Lower leg skin (tissue), 4 donors: ENCODE data around the gene AFF4. TPM values are rescaled to one million over a fixed set of nuclear protein-coding genes. Genes with fewer than 3 reads are reported as not detected.

ENCODE experiments used
- DNase-seq, 2 donors: peaks; one replicate each; pipeline ENCODE4 v3.0.0-alpha.2; 2019; ENCODE audit warnings: low spot score in 2 of 2
- H3K4me3 ChIP-seq: fragments of 200-600 bp; sonication (generic); 2 replicates; pipeline ENCODE4 v1.5.1; 2017; ENCODE audit warnings: mild to moderate bottlenecking, low read depth; ENCODE audit not compliant: poor library complexity, severe bottlenecking
- CTCF ChIP-seq, 3 donors: fragments of 450-650 bp; IDR thresholded peaks; one replicate each; pipeline ENCODE4 v1.5.1; 2016; ENCODE audit warnings: antibody characterized with exemption in 3 of 3, mild to moderate bottlenecking in 3 of 3, moderate library complexity in 2 of 3
- POLR2A ChIP-seq, 2 donors: fragments of 450-650 bp; IDR thresholded peaks; one replicate each; pipeline ENCODE4 v1.6.1; 2016 to 2017; ENCODE audit warnings: antibody characterized with exemption in 2 of 2, mild to moderate bottlenecking in 1 of 2, moderate library complexity in 1 of 2
- WGBS, 2 donors: methylation state at CpG; one replicate each; pipeline ENCODE4 v1.1.5; 2018; 5-methylcytosine and 5-hydroxymethylcytosine counted together
- intact Hi-C: fragments of 100-400 bp; cut with DNase I; formaldehyde crosslinking; loops from one replicate; pipeline ENCODE4 v1.15.0; 2023; ENCODE audit warnings: low total_unique reads
- total RNA-seq, 4 donors: library from RNA; depleted of rRNA; stranded (reverse); fragments of >200 nt; gene quantifications; one replicate each; pipeline ENCODE4 v1.1.0, GENCODE V29; 2016

The AFF4 gene
- total RNA-seq, 4 donors from 2014 or later: 47.9 to 79.2 (median 57.9) TPM

- no peak for DNase-seq
- TF ChIP-seq CTCF (IDR thresholded peaks at IDR 0.05) (no peak), POLR2A (IDR thresholded peaks at IDR 0.05) (no peak)
- H3K4me3 ChIP-seq: no peak overlapping the region
- WGBS, 2 donors: 50 to 61% methylated on average over 1 of the region's 1 CpG
- intact Hi-C loops: no loop called here
Measured at GRCh38 chr5:132853790-132854189, 109.6 kb downstream of the AFF4 start.

DNA sequence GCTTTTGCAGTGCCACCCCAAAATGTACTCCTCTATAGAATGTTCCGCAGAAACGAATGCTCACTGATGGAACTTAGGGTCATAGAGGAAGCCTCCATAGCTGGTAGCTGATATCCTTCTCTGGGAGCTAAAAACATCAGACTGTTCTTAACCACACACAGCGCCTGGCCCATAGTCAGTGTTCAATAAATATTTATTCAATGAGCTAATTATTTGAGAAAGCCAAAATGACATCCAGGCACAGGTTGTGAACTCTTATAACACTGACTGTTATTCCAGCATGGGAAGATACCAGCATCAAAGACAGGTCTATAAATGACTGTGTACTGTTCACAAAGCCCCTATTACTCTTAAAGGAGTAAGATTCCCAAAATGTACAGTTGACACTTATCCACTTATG is 110.1 kb downstream of the AFF4 start:
- 94 to 96% methylated on average over 3 of the region's 3 CpGs for WGBS, 2 donors
- DNase-seq: no peak
- no peak overlapping the region for H3K4me3 ChIP-seq
- intact Hi-C loops: no loop called here
- no peak for TF ChIP-seq POLR2A (IDR thresholded peaks at IDR 0.05)
- no peak for TF ChIP-seq CTCF (IDR thresholded peaks at IDR 0.05)

- 80 to 87% methylated on average over 2 of the region's 2 CpGs for WGBS, 2 donors
- DNase-seq: no peak
- H3K4me3 ChIP-seq: no peak overlapping the region
- intact Hi-C loops: no loop called here
- TF ChIP-seq POLR2A (IDR thresholded peaks at IDR 0.05) (no peak), CTCF (IDR thresholded peaks at IDR 0.05) (no peak)
Measured at GRCh38 chr5:132850066-132850465, 113.4 kb downstream of the AFF4 start.

- WGBS, 2 donors: 68 to 74% methylated on average over 1 of the region's 1 CpG
- no peak overlapping the region for H3K4me3 ChIP-seq
- DNase-seq: no peak
- TF ChIP-seq POLR2A (IDR thresholded peaks at IDR 0.05) (no peak), CTCF (IDR thresholded peaks at IDR 0.05) (no peak)
- intact Hi-C loops: no loop called here
Measured at GRCh38 chr5:132849347-132849746, 114.1 kb downstream of the AFF4 start.

- DNase-seq: no peak
- H3K4me3 ChIP-seq: no peak overlapping the region
- intact Hi-C loops: no loop called here
- 92 to 94% methylated on average over 8 of the region's 8 CpGs for WGBS, 2 donors
- TF ChIP-seq POLR2A (IDR thresholded peaks at IDR 0.05): no peak
Measured at GRCh38 chr5:132848270-132848669, 115.2 kb downstream of the AFF4 start.

DNA sequence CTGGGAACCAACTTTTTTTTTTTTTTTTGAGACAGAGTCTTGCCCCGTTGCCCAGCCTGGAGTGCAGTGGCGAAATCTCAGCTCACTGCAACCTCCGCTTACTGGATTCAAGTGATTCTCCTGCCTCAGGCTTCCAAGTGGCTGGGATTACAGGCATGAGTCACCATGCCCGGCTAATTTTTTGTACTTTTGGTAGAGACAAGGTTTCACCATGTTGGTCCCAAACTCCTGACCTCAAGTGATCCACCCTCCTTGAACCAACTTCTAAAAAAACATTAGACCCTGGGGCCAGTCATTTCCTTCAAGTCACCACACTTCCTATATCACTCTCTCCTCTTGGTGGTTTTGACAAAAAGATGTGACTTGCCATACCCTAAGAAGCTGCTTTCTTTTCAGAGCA is 122.1 kb downstream of the AFF4 start:
- 62 to 81% methylated on average over 4 of the region's 4 CpGs for WGBS, 2 donors
- no peak overlapping the region for H3K4me3 ChIP-seq

More for the DNA sequence above, 122.1 kb downstream of the AFF4 start:
- no peak for DNase-seq
- TF ChIP-seq CTCF (IDR thresholded peaks at IDR 0.05): no peak
- TF ChIP-seq POLR2A (IDR thresholded peaks at IDR 0.05): no peak
- intact Hi-C loops: no loop called here
